WTC11 (cell line): ENCODE measurements around the gene SMAD3. TPM values are rescaled to one million over a fixed set of nuclear protein-coding genes. Genes with fewer than 3 reads are reported as not detected.
A peak's percentile ranks its signal among the peaks of the same experiment; 100 is the strongest.

ENCODE experiments used
- ATAC-seq: fragments of 200-7000 bp; cut with Tn5 transposase; 2 replicates; pipeline ENCODE4 v1.10.0; 2021; ENCODE audit warnings: mild to moderate bottlenecking, moderate library complexity
- CTCF ChIA-PET: fragments of 300-600 bp; sonication (Branson Sonifier 250); formaldehyde crosslinking; loops from one replicate; lab custom pipeline; 2021; ENCODE audit warnings: antibody characterized with exemption; lab: Charles Lee
- POLR2A ChIA-PET: fragments of 350-600 bp; sonication (Branson Sonifier 250); formaldehyde crosslinking; loops from one replicate; lab custom pipeline; 2021; ENCODE audit warnings: antibody characterized with exemption; lab: Charles Lee
- DNase-seq: peaks from one replicate; pipeline ENCODE4 v3.0.0; 2021; ENCODE audit warnings: low spot score
- H3K27ac Mint-ChIP-seq: 2 replicates; pipeline ENCODE4 v1.8.0; 2021; ENCODE audit warnings: mixed read lengths
- H3K27me3 Mint-ChIP-seq: 2 replicates; pipeline ENCODE4 v1.8.0; 2021; ENCODE audit warnings: low read depth, mild to moderate bottlenecking, moderate library complexity, mixed read lengths
- H3K36me3 Mint-ChIP-seq: 2 replicates; pipeline ENCODE4 v1.8.0; 2021; ENCODE audit warnings: mixed read lengths
- H3K4me1 Mint-ChIP-seq: 2 replicates; pipeline ENCODE4 v1.8.0; 2022; ENCODE audit warnings: mixed read lengths
- H3K4me3 Mint-ChIP-seq: 2 replicates; pipeline ENCODE4 v1.8.0; 2021; ENCODE audit warnings: mild to moderate bottlenecking, moderate library complexity, mixed read lengths
- H3K9me3 Mint-ChIP-seq: 2 replicates; pipeline ENCODE4 v1.8.0; 2021; ENCODE audit warnings: mixed read lengths
- FOXJ3 ChIP-seq: sonication (generic); formaldehyde crosslinking; IDR thresholded peaks from 2 replicates; pipeline ENCODE4 v1.9.0; 2021; ENCODE audit warnings: missing genetic modification reagents, mild to moderate bottlenecking, borderline replicate concordance
- FOXP1 ChIP-seq: sonication (generic); formaldehyde crosslinking; IDR thresholded peaks from 2 replicates; pipeline ENCODE4 v1.8.0; 2022; ENCODE audit warnings: missing genetic modification reagents, mild to moderate bottlenecking, moderate library complexity, borderline replicate concordance
- GTF2I ChIP-seq: fragments of 250-450 bp; sonication (Bioruptor Pico); conservative IDR thresholded peaks from 2 replicates; pipeline ENCODE4 v1.4.0; 2021; ENCODE audit warnings: mild to moderate bottlenecking
- JAZF1 ChIP-seq: fragments of 250-450 bp; sonication (Bioruptor Pico); IDR thresholded peaks from 2 replicates; pipeline ENCODE4 v1.9.0; 2021; ENCODE audit warnings: moderate library complexity, mild to moderate bottlenecking, inconsistent platforms
- JUN ChIP-seq: sonication (generic); formaldehyde crosslinking; IDR thresholded peaks from 2 replicates; pipeline ENCODE4 v1.8.0; 2023; ENCODE audit warnings: mild to moderate bottlenecking, missing genetic modification reagents
- NFYB ChIP-seq: sonication (generic); formaldehyde crosslinking; conservative IDR thresholded peaks from 2 replicates; pipeline ENCODE4 v1.8.0; 2022; ENCODE audit warnings: low read depth, missing genetic modification reagents
- NR1H2 ChIP-seq: sonication (generic); formaldehyde crosslinking; IDR thresholded peaks from 2 replicates; pipeline ENCODE4 v1.9.0; 2021; ENCODE audit warnings: mild to moderate bottlenecking, moderate library complexity, missing genetic modification reagents
- NR2C2 ChIP-seq: sonication (generic); formaldehyde crosslinking; IDR thresholded peaks from 2 replicates; pipeline ENCODE4 v1.8.0; 2022; ENCODE audit warnings: mild to moderate bottlenecking, missing genetic modification reagents
- SMAD3 ChIP-seq: sonication (generic); formaldehyde crosslinking; IDR thresholded peaks from 2 replicates; pipeline ENCODE4 v1.8.0; 2022; ENCODE audit warnings: missing genetic modification reagents, mild to moderate bottlenecking, borderline replicate concordance
- SP1 ChIP-seq: sonication (generic); formaldehyde crosslinking; conservative IDR thresholded peaks from 2 replicates; pipeline ENCODE4 v1.8.1; 2022; ENCODE audit warnings: missing genetic modification reagents
- TCF7 ChIP-seq: sonication (generic); formaldehyde crosslinking; IDR thresholded peaks from 2 replicates; pipeline ENCODE4 v1.8.0; 2022; ENCODE audit warnings: mild to moderate bottlenecking, low read depth, missing genetic modification reagents, moderate library complexity
- TEAD1 ChIP-seq: sonication (generic); formaldehyde crosslinking; IDR thresholded peaks from 2 replicates; pipeline ENCODE4 v1.8.0; 2022; ENCODE audit warnings: mild to moderate bottlenecking, missing genetic modification reagents
- ZNF219 ChIP-seq: sonication (generic); formaldehyde crosslinking; IDR thresholded peaks from 2 replicates; pipeline ENCODE4 v1.8.0; 2023; ENCODE audit warnings: missing genetic modification reagents, mild to moderate bottlenecking, borderline replicate concordance
- ZNF263 ChIP-seq: sonication (generic); formaldehyde crosslinking; IDR thresholded peaks from 2 replicates; pipeline ENCODE4 v1.8.1; 2022; ENCODE audit warnings: low read depth, mild to moderate bottlenecking, moderate library complexity, missing genetic modification reagents
- total RNA-seq: library from RNA; stranded (reverse); gene quantifications from 3 replicates; pipeline ENCODE4 v1.2.3, GENCODE V29; 2021
- TF ChIP-seq, protein P1 (sequence below): fragments of 250-450 bp; sonication (Bioruptor Pico); IDR thresholded peaks from 2 replicates; pipeline ENCODE4 v1.9.0; 2021; ENCODE audit warnings: moderate library complexity, mild to moderate bottlenecking, inconsistent platforms, borderline replicate concordance
- TF ChIP-seq, protein P2 (sequence below): sonication (generic); formaldehyde crosslinking; IDR thresholded peaks from 2 replicates; pipeline ENCODE4 v1.8.1; 2023; ENCODE audit warnings: mild to moderate bottlenecking, missing genetic modification reagents, moderate library complexity
- TF ChIP-seq, protein P3 (sequence below): sonication (generic); formaldehyde crosslinking; IDR thresholded peaks from 2 replicates; pipeline ENCODE4 v1.8.1; 2023; ENCODE audit warnings: mild to moderate bottlenecking, missing genetic modification reagents
- TF ChIP-seq, protein P4 (sequence below): sonication (generic); formaldehyde crosslinking; IDR thresholded peaks from 2 replicates; pipeline ENCODE4 v1.8.1; 2022; ENCODE audit warnings: low read depth, missing genetic modification reagents, borderline replicate concordance
- TF ChIP-seq, protein P5 (sequence below): sonication (generic); formaldehyde crosslinking; IDR thresholded peaks from 2 replicates; pipeline ENCODE4 v1.8.0; 2022; ENCODE audit warnings: missing genetic modification reagents

The SMAD3 gene
- total RNA-seq, 1 experiment from 2014 or later, result 34.6 TPM

DNA sequence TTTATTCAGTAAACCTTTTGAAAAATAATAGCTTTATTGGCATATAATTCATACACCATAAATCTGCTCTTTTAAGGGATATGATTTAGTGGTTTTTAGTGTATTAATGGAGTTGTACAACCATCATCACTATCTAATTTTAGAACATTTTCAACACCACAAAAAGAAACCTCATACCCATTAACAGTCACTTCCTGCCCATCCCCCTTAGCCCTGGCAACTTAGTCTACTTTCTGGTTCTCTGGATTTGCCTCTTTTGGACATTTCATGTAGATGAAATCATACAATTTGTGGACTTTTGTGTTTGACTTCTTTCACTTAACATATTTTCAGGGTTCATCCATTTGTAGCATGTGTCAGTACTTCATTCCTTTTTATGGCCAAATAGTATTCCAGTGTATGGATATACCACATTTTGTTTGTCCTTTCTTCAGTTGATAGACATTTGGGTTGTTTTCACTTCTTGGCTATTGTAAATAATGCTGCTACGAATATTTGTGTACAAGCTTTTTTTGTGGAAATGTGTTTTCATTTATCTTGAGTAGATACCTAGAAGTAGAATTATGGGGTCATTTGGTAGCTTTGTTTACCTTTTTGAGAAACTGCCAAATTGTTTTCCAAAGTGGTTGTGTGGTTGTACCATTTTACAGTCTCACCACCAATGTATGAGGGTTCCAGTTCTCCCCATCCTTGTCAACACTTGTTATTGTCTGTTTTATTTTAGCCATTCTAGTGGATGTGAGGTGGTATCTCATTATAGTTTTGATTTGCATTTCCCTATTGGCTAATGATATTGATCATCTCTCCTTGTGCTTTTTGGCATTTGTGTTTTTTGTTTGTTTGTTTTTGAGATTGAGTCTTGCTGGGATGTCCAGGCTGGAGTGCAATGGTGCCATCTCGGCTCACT lies 45.8 kb downstream of the SMAD3 start:
- Mint-ChIP-seq H3K4me3 (no peak overlapping the region), H3K27me3 (no peaks in the 10 kb centered on the region), H3K4me1 (peaks cover 38% of the 10 kb centered on the region), H3K27ac (no peak overlapping the region), H3K9me3 (peaks cover 20% of the 10 kb centered on the region), H3K36me3 (peaks cover 28% of the 10 kb centered on the region)
- POLR2A ChIA-PET, result interaction anchor here (0.6 kb wide), 1 partner anchor 1027 kb away, joined by 5 read pairs; no protein-coding TSS in a partner anchor
- CTCF ChIA-PET, result no interaction called here
- no peak for ATAC-seq
- DNase-seq, result no peak
- TF ChIP-seq NFYB (CRISPR knock-in tag), result no peak
- TF ChIP-seq NR2C2 (CRISPR knock-in tag), result no peak
- 0 out of 2 replicates have a peak, but pooled peaks have one; percentile 11 for TF ChIP-seq GTF2I
- TF ChIP-seq SMAD3 (CRISPR knock-in tag), result no peak

DNA sequence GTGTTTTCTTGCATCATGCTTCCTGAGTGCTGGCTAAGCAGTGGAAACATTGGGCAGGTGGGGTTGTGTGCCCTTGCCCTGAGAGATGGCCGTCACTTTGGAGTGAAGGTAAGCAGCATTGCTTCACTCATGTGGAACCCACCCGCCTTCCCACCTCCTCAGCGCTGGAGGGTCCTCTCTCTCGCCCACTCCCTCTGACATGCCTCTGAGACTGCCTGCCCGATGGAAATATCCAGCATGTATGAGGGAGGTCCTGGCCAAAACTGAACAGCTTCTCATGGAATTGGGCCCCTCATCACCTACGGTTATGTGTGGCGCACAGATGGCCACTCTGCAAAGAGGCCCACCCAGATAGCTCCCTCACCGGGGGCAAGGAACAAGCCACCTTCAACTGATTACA lies 48.6 kb downstream of the SMAD3 start:
- H3K36me3 Mint-ChIP-seq, result peaks cover 28% of the 10 kb centered on the region
- CTCF ChIA-PET, result no interaction called here

DNA sequence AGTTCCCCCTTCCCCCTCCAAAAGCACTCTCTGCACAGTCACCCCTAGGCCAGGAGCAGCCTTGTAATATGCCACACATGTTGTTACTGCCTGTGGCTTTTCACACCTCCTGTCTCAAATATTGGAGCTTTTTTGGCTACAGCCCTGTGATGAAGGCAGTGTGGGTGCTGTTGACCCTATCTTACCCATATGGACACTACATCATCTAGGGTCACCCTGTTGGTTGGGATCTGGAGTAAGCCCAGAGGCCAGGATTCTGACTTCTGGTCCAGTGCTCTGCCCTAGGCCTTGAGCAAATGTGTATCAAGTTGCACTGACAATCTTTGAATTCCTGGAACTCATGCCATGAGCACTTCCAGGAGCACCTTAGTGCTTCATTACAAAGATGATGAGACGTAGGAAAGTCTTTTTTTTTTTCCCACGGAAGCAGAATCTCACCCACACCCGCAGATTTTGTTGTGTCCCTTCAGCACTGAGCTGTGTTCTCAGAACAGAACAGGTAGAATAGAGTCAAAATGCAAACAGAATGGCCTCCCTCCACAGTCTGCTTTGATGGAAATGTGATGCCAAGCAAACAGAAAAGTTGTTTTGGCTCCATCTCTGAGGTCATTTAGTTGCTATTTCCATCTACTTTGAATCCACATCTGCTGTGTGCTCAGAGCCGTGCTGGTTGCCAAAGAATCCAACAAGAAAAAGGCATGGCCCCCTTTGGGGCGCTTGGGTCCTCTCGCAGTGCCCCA lies 49.6 kb downstream of the SMAD3 start:
- DNase-seq (no peak), ATAC-seq (no peak)
- peaks cover 18% of the 10 kb centered on the region for H3K9me3 Mint-ChIP-seq
- CTCF ChIA-PET, result no interaction called here
- H3K27ac Mint-ChIP-seq, result peak overlapping the region; percentile 41; the same call in 1 of the 2 replicates
- POLR2A ChIA-PET, result no interaction called here
- H3K36me3 Mint-ChIP-seq, result peaks cover 22% of the 10 kb centered on the region
- peaks cover 27% of the 10 kb centered on the region for H3K4me1 Mint-ChIP-seq
- H3K27me3 Mint-ChIP-seq, result no peaks in the 10 kb centered on the region
- no peak overlapping the region for H3K4me3 Mint-ChIP-seq
- TF ChIP-seq NR1H2 (CRISPR knock-in tag), result no peak
- TF ChIP-seq SMAD3 (CRISPR knock-in tag), result no peak
- TF ChIP-seq, protein P1, sequence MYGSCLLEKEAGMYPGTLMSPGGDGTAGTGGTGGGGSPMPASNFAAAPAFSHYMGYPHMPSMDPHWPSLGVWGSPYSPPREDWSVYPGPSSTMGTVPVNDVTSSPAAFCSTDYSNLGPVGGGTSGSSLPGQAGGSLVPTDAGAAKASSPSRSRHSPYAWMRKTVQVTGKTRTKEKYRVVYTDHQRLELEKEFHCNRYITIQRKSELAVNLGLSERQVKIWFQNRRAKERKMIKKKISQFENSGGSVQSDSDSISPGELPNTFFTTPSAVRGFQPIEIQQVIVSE (CRISPR knock-in tag), result no peak
- TF ChIP-seq JUN (CRISPR knock-in tag), result no peak
- no peak for TF ChIP-seq JAZF1 (CRISPR knock-in tag)
- TF ChIP-seq FOXJ3 (CRISPR knock-in tag), result no peak
- no peak for TF ChIP-seq SP1 (CRISPR knock-in tag)
- TF ChIP-seq TCF7 (CRISPR knock-in tag), result no peak
- TF ChIP-seq ZNF263 (CRISPR knock-in tag), result no peak
- TF ChIP-seq, protein P2, sequence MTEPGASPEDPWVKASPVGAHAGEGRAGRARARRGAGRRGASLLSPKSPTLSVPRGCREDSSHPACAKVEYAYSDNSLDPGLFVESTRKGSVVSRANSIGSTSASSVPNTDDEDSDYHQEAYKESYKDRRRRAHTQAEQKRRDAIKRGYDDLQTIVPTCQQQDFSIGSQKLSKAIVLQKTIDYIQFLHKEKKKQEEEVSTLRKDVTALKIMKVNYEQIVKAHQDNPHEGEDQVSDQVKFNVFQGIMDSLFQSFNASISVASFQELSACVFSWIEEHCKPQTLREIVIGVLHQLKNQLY (CRISPR knock-in tag), result no peak
- TF ChIP-seq TEAD1, result no peak
- no peak for TF ChIP-seq ZNF219

More for the DNA sequence above, 48.6 kb downstream of the SMAD3 start:
- Mint-ChIP-seq H3K4me3 (no peak overlapping the region), H3K27ac (peak overlapping the region; percentile 22; the same call in 1 of the 2 replicates), H3K9me3 (peaks cover 20% of the 10 kb centered on the region), H3K27me3 (no peaks in the 10 kb centered on the region)
- DNase-seq (no peak), ATAC-seq (no peak)
- POLR2A ChIA-PET, result interaction anchor here (1.0 kb wide), 1 partner anchor 10 kb away, joined by 3 read pairs; no protein-coding TSS in a partner anchor
- TF ChIP-seq, protein P3, sequence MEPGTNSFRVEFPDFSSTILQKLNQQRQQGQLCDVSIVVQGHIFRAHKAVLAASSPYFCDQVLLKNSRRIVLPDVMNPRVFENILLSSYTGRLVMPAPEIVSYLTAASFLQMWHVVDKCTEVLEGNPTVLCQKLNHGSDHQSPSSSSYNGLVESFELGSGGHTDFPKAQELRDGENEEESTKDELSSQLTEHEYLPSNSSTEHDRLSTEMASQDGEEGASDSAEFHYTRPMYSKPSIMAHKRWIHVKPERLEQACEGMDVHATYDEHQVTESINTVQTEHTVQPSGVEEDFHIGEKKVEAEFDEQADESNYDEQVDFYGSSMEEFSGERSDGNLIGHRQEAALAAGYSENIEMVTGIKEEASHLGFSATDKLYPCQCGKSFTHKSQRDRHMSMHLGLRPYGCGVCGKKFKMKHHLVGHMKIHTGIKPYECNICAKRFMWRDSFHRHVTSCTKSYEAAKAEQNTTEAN (CRISPR knock-in tag), result no peak
- TF ChIP-seq, protein P4, sequence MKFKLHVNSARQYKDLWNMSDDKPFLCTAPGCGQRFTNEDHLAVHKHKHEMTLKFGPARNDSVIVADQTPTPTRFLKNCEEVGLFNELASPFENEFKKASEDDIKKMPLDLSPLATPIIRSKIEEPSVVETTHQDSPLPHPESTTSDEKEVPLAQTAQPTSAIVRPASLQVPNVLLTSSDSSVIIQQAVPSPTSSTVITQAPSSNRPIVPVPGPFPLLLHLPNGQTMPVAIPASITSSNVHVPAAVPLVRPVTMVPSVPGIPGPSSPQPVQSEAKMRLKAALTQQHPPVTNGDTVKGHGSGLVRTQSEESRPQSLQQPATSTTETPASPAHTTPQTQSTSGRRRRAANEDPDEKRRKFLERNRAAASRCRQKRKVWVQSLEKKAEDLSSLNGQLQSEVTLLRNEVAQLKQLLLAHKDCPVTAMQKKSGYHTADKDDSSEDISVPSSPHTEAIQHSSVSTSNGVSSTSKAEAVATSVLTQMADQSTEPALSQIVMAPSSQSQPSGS, result no peak
- TF ChIP-seq FOXP1 (CRISPR knock-in tag), result no peak
- TF ChIP-seq, protein P5, sequence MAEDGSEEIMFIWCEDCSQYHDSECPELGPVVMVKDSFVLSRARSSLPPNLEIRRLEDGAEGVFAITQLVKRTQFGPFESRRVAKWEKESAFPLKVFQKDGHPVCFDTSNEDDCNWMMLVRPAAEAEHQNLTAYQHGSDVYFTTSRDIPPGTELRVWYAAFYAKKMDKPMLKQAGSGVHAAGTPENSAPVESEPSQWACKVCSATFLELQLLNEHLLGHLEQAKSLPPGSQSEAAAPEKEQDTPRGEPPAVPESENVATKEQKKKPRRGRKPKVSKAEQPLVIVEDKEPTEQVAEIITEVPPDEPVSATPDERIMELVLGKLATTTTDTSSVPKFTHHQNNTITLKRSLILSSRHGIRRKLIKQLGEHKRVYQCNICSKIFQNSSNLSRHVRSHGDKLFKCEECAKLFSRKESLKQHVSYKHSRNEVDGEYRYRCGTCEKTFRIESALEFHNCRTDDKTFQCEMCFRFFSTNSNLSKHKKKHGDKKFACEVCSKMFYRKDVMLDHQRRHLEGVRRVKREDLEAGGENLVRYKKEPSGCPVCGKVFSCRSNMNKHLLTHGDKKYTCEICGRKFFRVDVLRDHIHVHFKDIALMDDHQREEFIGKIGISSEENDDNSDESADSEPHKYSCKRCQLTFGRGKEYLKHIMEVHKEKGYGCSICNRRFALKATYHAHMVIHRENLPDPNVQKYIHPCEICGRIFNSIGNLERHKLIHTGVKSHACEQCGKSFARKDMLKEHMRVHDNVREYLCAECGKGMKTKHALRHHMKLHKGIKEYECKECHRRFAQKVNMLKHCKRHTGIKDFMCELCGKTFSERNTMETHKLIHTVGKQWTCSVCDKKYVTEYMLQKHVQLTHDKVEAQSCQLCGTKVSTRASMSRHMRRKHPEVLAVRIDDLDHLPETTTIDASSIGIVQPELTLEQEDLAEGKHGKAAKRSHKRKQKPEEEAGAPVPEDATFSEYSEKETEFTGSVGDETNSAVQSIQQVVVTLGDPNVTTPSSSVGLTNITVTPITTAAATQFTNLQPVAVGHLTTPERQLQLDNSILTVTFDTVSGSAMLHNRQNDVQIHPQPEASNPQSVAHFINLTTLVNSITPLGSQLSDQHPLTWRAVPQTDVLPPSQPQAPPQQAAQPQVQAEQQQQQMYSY (CRISPR knock-in tag), result no peak
- TF ChIP-seq, all 79 proteins: peak for 0
- peaks cover 29% of the 10 kb centered on the region for H3K4me1 Mint-ChIP-seq
